Stimulated activated memory B cell treated with anti-CD40 and anti-IgM and Interleukin-4, amounts not matched to agents 10 μg/mL and 1 μg/mL and 100 μg/mL, for 72 hours (primary cell): ENCODE results near the gene STX16.
A peak's percentile ranks its signal among the peaks of the same experiment; 100 is the strongest.

Source experiments
- ATAC-seq: fragments of 150-1000 bp; cut with Tn5 transposase; 2 replicates; pipeline ENCODE4 v1.10.0; 2021
- H3K27ac Mint-ChIP-seq: one replicate; pipeline ENCODE4 v1.8.0; 2022; ENCODE audit warnings: mild to moderate bottlenecking, mixed read lengths
- H3K27me3 Mint-ChIP-seq: one replicate; pipeline ENCODE4 v1.8.0; 2022; ENCODE audit warnings: mixed read lengths
- H3K36me3 Mint-ChIP-seq: one replicate; pipeline ENCODE4 v1.8.0; 2022; ENCODE audit warnings: mixed read lengths
- H3K4me1 Mint-ChIP-seq: one replicate; pipeline ENCODE4 v1.8.0; 2022; ENCODE audit warnings: mixed read lengths
- H3K4me3 Mint-ChIP-seq: one replicate; pipeline ENCODE4 v1.8.0; 2022; ENCODE audit warnings: mild to moderate bottlenecking, moderate library complexity, mixed read lengths
- H3K9me3 Mint-ChIP-seq: one replicate; pipeline ENCODE4 v1.8.0; 2022; ENCODE audit warnings: mixed read lengths

Gene STX16

DNA sequence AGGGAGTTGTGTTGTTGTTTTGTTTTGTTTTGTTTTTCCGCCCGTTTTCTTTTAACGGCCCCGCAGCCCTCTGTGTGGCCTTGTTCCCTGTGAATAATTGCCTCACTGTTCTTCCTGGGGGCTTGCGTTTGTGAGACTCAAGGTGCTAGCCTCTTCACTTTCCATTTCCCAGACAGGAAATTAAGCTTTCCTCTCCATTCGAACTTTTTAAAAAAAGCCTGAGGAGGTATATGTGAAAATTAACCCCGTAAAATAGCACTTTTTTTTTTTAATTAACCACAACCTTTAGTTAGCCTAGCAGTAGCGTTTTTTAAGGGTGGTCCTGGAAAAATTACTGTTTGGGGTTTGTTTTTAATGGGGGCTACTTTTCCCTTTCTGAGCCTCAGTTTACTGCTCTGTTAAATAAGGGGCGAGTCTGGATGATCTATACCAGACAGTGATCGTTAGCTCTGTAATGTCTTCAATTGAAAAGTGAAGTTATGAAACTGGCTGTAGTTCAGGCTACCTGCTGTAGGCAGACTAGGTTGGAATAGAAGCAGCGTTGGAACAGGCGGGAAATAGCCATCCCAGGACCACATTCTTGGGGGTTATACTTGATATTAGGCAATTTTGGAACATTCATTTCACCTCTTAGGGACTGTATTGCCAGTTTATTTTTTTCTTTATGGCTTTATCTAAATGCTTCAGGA lies 1.7 kb downstream of the STX16 start:
- no peaks in the 10 kb centered on the region for H3K27me3 Mint-ChIP-seq
- peak overlapping the region; percentile 84 for H3K27ac Mint-ChIP-seq
- peaks cover 32% of the 10 kb centered on the region for H3K4me1 Mint-ChIP-seq
- no peaks in the 10 kb centered on the region for H3K9me3 Mint-ChIP-seq
- H3K4me3 Mint-ChIP-seq: peak overlapping the region; percentile 88
- ATAC-seq: no peak
- H3K36me3 Mint-ChIP-seq: peaks cover 15% of the 10 kb centered on the region

DNA sequence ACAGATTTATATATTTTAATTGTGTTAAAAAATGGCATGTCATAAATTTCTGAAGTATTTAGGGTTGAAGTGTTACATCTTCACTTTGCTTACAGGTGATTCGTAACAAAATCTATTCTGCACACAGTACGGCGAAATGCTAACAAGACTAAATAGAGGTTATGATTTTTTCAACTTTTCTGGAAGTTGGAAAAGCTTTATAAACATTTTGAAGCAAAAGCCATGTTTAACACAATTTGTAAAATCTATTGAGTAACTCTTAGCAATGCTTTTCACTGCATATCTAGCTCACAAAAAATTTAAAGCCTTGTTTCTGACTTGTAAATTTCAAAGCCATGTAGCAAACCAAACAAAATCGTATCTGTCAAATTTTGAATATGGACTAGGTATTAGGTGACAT lies 3.3 kb downstream of the STX16 start:
- H3K9me3 Mint-ChIP-seq: no peaks in the 10 kb centered on the region
- H3K4me1 Mint-ChIP-seq: peaks cover 27% of the 10 kb centered on the region
- no peak overlapping the region for H3K27ac Mint-ChIP-seq
- H3K4me3 Mint-ChIP-seq: no peak overlapping the region
- H3K36me3 Mint-ChIP-seq: peaks cover 20% of the 10 kb centered on the region
- no peak for ATAC-seq
- H3K27me3 Mint-ChIP-seq: no peaks in the 10 kb centered on the region

DNA sequence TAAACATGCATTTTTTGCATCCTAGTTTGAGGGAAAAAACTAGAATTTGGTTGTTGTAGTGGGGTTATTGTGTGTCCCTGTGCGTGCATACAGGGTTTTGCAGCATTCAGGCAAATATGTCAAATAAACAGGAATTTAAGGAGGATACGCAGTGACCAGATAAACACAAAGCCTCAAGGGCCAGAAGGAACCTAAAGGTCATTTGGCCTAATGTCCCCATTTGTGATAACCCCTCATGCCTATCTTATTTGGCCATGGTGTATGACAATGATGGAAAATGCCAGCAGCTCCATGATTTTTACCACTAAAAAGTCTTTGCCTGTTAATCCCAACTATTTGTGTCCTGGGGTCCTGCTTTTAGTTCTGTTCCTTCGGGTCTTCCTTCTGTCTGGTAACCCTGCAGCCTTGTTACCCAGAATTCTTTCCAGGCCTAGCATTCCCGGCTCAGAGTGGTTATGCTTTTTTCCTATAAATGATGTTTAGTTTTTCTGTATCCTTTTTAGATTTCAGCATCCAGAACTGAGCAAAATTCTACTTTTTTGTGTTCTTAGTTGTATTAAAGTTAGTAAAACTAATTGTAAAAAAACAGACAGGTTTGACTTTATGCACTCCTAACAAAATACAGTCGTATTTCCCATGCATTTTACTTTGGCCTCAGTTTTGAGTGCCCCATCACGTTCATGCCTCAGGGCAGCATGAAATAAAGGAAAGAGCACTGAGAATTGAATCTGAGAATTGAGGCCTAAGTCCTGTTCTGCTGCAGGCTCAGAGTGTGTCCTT lies 4.4 kb downstream of the STX16 start:
- Mint-ChIP-seq H3K27ac (no peak overlapping the region), H3K36me3 (peaks cover 25% of the 10 kb centered on the region), H3K4me1 (peaks cover 27% of the 10 kb centered on the region), H3K4me3 (no peak overlapping the region), H3K27me3 (no peaks in the 10 kb centered on the region), H3K9me3 (no peaks in the 10 kb centered on the region)
- ATAC-seq: no peak

- H3K9me3 Mint-ChIP-seq: no peaks in the 10 kb centered on the region
- H3K27me3 Mint-ChIP-seq: no peaks in the 10 kb centered on the region
- ATAC-seq: no peak
- H3K27ac Mint-ChIP-seq: no peak overlapping the region
- no peak overlapping the region for H3K4me3 Mint-ChIP-seq
- peaks cover 31% of the 10 kb centered on the region for H3K36me3 Mint-ChIP-seq
- peaks cover 28% of the 10 kb centered on the region for H3K4me1 Mint-ChIP-seq
These were observed 5.7 kb downstream of the STX16 start for GRCh38 chr20:58656831-58657230.

- Mint-ChIP-seq H3K9me3 (no peaks in the 10 kb centered on the region), H3K4me1 (peaks cover 27% of the 10 kb centered on the region), H3K4me3 (no peak overlapping the region), H3K27me3 (no peaks in the 10 kb centered on the region), H3K36me3 (peaks cover 35% of the 10 kb centered on the region), H3K27ac (no peak overlapping the region)
- no peak for ATAC-seq
These were observed 6.2 kb downstream of the STX16 start for GRCh38 chr20:58657262-58657661.

- H3K4me1 Mint-ChIP-seq: peaks cover 22% of the 10 kb centered on the region
- no peaks in the 10 kb centered on the region for H3K9me3 Mint-ChIP-seq
- no peak for ATAC-seq
- no peaks in the 10 kb centered on the region for H3K27me3 Mint-ChIP-seq
- peaks cover 38% of the 10 kb centered on the region for H3K36me3 Mint-ChIP-seq
- no peak overlapping the region for H3K27ac Mint-ChIP-seq
- no peak overlapping the region for H3K4me3 Mint-ChIP-seq
These were observed 6.9 kb downstream of the STX16 start for GRCh38 chr20:58657986-58658385.

GRCh38 chr20:58658760-58659159 lies 7.7 kb downstream of the STX16 start:
- Mint-ChIP-seq H3K9me3 (no peaks in the 10 kb centered on the region), H3K4me1 (peaks cover 17% of the 10 kb centered on the region), H3K4me3 (no peak overlapping the region), H3K27me3 (no peaks in the 10 kb centered on the region), H3K36me3 (peaks cover 44% of the 10 kb centered on the region), H3K27ac (no peak overlapping the region)
- no peak for ATAC-seq

DNA sequence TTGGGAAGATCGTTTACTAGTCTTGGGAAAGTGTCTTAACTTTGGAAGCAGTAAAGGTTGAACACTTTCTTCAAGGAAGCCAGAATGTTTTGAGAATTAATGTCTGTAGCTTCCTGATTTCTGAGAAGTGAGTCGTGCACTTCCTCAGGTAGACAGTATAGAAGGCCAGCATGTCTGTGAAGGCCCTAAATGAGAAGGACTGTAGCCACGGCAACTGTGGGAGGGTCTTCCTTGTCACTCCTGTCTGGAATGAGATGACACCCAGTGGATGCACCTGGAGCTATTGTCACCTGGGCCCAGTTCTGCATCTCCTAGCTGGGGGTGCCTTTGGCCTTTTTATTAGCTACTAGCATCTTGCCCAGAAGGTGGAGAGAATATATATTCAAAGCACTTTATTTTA lies 8.8 kb downstream of the STX16 start:
- Mint-ChIP-seq H3K9me3 (no peaks in the 10 kb centered on the region), H3K4me3 (no peak overlapping the region), H3K27ac (no peak overlapping the region), H3K36me3 (peaks cover 47% of the 10 kb centered on the region), H3K27me3 (no peaks in the 10 kb centered on the region), H3K4me1 (peaks cover 17% of the 10 kb centered on the region)
- no peak for ATAC-seq

DNA sequence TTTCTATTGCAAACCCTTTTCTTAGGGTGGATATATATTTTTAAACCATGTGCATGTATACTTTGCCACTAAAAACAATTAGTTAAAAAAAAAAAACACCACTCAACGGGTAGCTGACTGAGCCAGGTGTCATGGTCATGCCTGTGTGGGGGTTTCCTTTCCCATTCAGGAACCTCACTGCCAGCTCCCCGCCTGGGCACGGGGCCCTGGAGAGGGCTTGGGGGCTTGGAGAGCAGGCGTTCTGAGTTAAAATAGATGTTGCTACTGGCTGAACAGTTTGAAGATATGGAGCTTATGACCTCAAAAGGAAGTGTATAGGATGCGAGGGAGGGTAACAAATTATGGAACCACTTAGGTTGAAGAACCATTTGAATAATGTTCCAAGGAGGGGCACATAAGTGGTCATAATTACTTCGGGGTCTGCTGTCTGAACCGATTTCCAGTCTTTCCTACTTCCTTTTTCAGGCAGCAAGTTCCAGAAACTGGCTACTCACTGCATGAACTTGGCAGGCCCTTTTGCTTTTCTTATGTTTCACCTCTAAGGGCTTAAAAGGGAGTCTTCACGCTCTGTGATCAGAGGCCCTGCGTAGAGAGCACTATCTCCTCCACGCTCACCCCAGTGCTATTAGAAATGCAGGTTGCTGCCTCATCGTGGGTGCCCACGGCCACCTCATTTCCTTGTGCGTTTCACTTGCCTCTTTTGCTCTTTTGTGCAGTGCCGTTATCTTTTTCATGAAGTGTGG lies 9.9 kb downstream of the STX16 start:
- Mint-ChIP-seq H3K4me1 (peaks cover 17% of the 10 kb centered on the region), H3K9me3 (no peaks in the 10 kb centered on the region), H3K4me3 (no peak overlapping the region), H3K27me3 (no peaks in the 10 kb centered on the region), H3K27ac (no peak overlapping the region), H3K36me3 (peaks cover 47% of the 10 kb centered on the region)
- no peak for ATAC-seq

DNA sequence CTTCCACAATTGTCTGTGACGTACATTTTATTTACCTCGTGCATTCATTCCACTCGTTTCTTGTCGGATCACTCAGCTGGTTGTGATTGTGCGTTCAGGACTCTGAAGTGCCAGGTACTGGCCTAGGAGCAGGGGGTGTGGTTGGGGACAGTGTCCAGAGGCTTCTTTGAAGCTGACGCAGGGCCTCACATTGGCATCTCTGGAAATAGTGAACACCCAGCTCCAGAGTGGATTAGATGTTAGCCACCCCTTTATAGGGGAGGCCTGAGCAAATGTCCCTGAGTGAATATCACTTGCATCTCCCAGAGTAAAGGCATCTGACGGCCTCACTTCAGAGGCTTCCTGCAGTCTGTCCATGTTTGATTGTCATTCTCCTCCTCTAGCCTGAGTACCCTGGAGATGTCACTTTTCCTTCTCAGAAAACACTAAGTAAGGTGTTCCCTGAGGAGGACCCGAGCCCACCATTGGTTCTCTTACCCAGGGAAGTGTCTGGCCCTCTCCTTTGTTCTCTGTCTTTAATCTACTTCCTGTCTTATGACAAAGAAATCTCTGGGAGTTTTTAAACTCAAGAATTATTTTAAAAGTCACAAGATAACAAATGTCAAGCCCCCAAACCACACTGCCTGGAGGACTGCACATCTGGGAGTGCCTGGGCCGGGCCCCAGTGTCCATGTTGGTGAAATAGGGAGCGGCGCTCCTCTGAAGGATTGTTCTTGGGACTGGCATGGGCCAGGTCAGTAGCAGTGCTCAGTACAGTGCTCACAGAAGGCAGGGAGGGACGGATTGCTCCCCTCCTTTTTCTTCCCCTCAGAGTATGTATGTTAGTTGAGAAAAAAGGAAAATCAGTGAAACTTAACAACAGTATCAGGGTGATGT lies 10.8 kb downstream of the STX16 start:
- no peak for ATAC-seq
- Mint-ChIP-seq H3K36me3 (peaks cover 46% of the 10 kb centered on the region), H3K27ac (no peak overlapping the region)

DNA sequence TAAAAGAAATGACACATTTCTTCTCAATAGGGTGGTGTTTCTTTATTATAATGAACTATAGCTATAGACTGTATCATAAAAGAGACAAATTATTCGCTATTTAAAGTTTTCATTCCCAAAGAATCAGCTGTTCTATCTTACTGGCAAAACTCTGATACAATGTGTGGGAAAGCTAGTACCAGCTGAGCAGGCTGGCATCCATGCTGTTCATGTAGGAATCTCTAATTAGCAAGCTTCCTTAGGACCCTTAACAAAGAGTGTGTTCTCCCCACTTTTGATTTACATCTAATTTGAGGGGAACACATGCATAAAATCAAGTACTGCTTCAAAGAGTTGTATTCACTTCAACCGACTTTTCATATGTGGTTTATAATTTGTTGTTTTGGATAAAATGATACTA lies 13.2 kb downstream of the STX16 start:
- no peak overlapping the region for H3K4me3 Mint-ChIP-seq
- peaks cover 54% of the 10 kb centered on the region for H3K36me3 Mint-ChIP-seq
- peaks cover 10% of the 10 kb centered on the region for H3K4me1 Mint-ChIP-seq
- no peak overlapping the region for H3K27ac Mint-ChIP-seq
- no peak for ATAC-seq
- no peaks in the 10 kb centered on the region for H3K27me3 Mint-ChIP-seq
- no peaks in the 10 kb centered on the region for H3K9me3 Mint-ChIP-seq

More for the DNA sequence above, 10.8 kb downstream of the STX16 start:
- H3K4me1 Mint-ChIP-seq: peaks cover 9% of the 10 kb centered on the region
- no peak overlapping the region for H3K4me3 Mint-ChIP-seq
- no peaks in the 10 kb centered on the region for H3K9me3 Mint-ChIP-seq
- H3K27me3 Mint-ChIP-seq: no peaks in the 10 kb centered on the region

DNA sequence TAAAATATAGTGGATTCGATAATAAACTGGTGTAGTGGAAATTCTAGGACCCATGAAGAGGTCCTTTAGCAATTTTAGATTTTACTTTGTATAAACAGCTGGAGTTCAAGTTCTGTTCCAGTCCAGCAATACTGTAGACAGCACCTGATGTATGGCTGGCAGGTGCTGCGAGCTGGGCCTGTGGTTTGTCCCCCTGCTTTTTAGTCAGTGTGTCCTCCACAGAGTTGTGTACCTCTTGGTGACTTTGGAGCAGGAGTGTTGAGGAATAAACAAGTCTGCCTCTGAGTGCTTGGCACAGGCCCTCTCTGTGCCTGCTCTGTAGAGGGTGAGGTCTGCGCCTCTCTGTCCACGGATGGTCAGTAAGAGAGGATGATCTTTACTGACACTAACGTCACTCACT lies 13.8 kb downstream of the STX16 start:
- H3K4me1 Mint-ChIP-seq: peaks cover 16% of the 10 kb centered on the region
- peaks cover 59% of the 10 kb centered on the region for H3K36me3 Mint-ChIP-seq
- H3K9me3 Mint-ChIP-seq: no peaks in the 10 kb centered on the region
- H3K27ac Mint-ChIP-seq: no peak overlapping the region
- ATAC-seq: no peak
- no peak overlapping the region for H3K4me3 Mint-ChIP-seq
- H3K27me3 Mint-ChIP-seq: no peaks in the 10 kb centered on the region

DNA sequence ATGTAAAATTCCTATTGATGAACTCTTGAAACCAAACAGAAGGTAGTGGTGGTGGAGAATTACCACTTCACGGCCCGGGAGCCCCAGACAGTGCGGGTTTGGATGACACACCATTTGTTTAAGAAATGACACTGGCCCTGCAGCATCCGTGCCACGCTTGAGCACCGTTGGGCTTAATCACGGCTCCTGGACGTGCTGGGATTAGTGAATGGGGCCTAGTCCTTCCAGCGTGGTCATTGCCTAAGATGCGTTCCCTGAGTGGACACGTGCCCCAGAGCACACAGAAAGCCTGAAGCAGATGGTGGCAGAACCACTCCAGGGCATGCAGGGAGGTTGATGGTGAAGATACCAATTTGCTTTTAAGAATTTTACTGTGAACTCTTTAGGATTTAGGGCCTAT lies 14.5 kb downstream of the STX16 start:
- H3K36me3 Mint-ChIP-seq: peaks cover 61% of the 10 kb centered on the region
- H3K4me1 Mint-ChIP-seq: peaks cover 22% of the 10 kb centered on the region
- no peaks in the 10 kb centered on the region for H3K9me3 Mint-ChIP-seq
- H3K27ac Mint-ChIP-seq: no peak overlapping the region
- ATAC-seq: no peak
- no peaks in the 10 kb centered on the region for H3K27me3 Mint-ChIP-seq
- no peak overlapping the region for H3K4me3 Mint-ChIP-seq

DNA sequence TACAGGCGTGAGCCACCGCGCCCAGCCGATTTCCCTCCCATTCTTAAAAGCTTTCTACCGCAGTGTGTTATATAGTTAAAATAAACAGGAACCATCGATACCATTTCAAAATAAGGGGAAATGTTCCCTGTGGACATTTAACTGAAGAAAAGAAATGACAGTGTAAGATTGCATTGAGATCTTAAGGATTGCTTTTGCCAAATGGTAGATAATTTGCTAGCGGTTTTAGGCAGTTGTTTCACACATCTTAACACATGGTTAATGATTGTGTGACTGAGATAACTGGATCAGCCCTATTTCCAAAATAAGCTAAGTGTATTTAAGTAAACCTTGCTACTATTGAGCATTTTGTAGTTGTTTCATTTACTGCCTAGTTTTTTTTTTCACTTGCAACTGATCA lies 15.6 kb downstream of the STX16 start:
- Mint-ChIP-seq H3K36me3 (peaks cover 58% of the 10 kb centered on the region), H3K9me3 (no peaks in the 10 kb centered on the region), H3K27me3 (no peaks in the 10 kb centered on the region), H3K27ac (no peak overlapping the region), H3K4me1 (peaks cover 14% of the 10 kb centered on the region), H3K4me3 (no peak overlapping the region)
- ATAC-seq: no peak

DNA sequence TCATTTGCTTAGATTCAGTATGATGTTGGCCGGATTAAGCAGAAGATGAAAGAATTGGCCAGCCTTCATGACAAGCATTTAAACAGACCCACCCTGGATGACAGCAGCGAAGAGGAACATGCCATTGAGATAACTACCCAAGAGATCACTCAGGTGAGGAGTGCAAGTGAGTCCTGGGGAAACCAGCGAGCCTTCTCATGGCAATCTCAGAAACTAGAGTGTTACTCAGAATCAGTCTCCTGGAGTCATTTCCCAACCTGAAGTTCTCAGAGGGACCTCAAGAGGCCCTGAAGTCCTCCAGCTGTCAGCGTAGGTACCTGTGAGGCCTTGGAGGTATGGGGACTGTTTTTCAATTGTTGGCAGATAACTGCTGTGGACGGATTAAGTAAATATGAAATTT lies 16.9 kb downstream of the STX16 start:
- no peak for ATAC-seq
- Mint-ChIP-seq H3K4me1 (peaks cover 14% of the 10 kb centered on the region), H3K4me3 (no peak overlapping the region), H3K27me3 (no peaks in the 10 kb centered on the region), H3K9me3 (no peaks in the 10 kb centered on the region), H3K36me3 (peaks cover 54% of the 10 kb centered on the region), H3K27ac (no peak overlapping the region)
